ENCODE measurements around the gene GCNT1. TPM values are rescaled to one million over a fixed set of nuclear protein-coding genes. Genes with fewer than 3 reads are reported as not detected.

The GCNT1 gene
- total and polyA plus RNA-seq, 2 of the 13 experiments (the other 11 are each of a cell fraction or from before 2014, with no cell fraction given): 0.55 to 1.7 TPM

DNA sequence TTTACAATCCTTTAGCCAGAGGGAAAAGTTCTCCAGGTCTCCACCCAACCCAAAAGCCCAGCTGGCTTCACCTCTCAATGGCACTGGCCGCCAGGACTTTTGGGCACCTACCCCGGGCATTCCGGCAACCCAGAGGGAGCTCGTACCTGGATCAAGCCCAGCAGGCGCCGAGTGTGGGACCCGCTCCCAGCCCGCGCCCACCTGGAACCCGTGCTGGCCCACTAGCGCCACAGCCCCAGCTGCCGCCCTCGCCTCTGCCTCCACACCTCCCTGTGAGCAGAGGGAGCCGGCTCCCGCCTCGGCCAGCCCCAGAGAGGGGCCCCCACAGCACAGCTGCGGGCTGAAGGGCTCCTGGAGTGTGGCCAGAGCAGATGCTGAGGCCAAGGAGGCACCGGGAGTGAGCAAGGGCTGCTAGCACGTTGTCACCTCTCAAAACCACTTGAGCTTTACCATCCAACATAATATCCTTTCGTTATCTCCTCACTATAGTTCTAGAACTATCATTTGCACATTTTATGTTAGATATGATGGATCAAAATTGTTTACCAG lies 69.7 kb downstream of the GCNT1 start:
- in situ Hi-C loops (cut with HindIII; ENCODE audit: extremely low pct_ligation_motif_present, low pct_unique_long_range_greater_than_20kb) (no loop called here), intact Hi-C loops (cut with micrococcal nuclease; ENCODE audit: unreplicated experiment) (no loop called here)
- DNase-seq (ENCODE audit: low spot score): no peak
- WGBS (ENCODE audit: low lambda C conversion rate): 37% methylated on average over 3 of the region's 20 CpGs
- FAIRE-seq: no peak
- no peak overlapping the region for H3K4me3 ChIP-seq (replicated peaks in 1 of 3; ENCODE audit: insufficient read depth in 1 of 3, low read depth in 2 of 3, low read length in 3 of 3)
- no peaks in the 10 kb centered on the region for H3K4me1 ChIP-seq (ENCODE audit: insufficient read depth, low read length)
- no peaks in the 10 kb centered on the region for H3K27me3 ChIP-seq (ENCODE audit: control insufficient read depth in 1 of 2, insufficient read depth in 2 of 2, low read length in 2 of 2)
- no peaks in the 10 kb centered on the region for H4K20me1 ChIP-seq (ENCODE audit: insufficient read depth, low read length)
- no peak overlapping the region for H3K27ac ChIP-seq (ENCODE audit: extremely low read length, insufficient read depth, low read length)
- no peaks in the 10 kb centered on the region for H3K36me3 ChIP-seq (replicated peaks in 1 of 2; ENCODE audit: control insufficient read depth in 1 of 2, insufficient read depth in 2 of 2, low read length in 2 of 2)
- H3K4me2 ChIP-seq (ENCODE audit: low read depth, low read length): no peak overlapping the region
- no TSS peak for BruUV-seq (replicated peaks)
- no peak for ATAC-seq
- H2AFZ ChIP-seq (ENCODE audit: low read length): no peak overlapping the region
- ChIA-PET POLR2A (no interaction called here), CTCF (ENCODE audit: low intra/inter-chr PET ratio, low total read pairs) (no interaction called here)
- no peaks in the 10 kb centered on the region for H3K9me3 ChIP-seq (ENCODE audit: low read length)
- no peak overlapping the region for H3K9ac ChIP-seq (ENCODE audit: insufficient read depth, low read depth, low read length)
- TF ChIP-seq, protein P1, sequence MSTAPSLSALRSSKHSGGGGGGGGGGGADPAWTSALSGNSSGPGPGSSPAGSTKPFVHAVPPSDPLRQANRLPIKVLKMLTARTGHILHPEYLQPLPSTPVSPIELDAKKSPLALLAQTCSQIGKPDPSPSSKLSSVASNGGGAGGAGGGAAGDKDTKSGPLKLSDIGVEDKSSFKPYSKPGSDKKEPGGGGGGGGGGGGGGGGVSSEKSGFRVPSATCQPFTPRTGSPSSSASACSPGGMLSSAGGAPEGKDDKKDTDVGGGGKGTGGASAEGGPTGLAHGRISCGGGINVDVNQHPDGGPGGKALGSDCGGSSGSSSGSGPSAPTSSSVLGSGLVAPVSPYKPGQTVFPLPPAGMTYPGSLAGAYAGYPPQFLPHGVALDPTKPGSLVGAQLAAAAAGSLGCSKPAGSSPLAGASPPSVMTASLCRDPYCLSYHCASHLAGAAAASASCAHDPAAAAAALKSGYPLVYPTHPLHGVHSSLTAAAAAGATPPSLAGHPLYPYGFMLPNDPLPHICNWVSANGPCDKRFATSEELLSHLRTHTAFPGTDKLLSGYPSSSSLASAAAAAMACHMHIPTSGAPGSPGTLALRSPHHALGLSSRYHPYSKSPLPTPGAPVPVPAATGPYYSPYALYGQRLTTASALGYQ (CRISPR knock-in tag; IDR thresholded peaks at IDR 0.05): no peak
- H3K79me2 ChIP-seq (ENCODE audit: insufficient read depth, low read length): no peaks in the 10 kb centered on the region

DNA sequence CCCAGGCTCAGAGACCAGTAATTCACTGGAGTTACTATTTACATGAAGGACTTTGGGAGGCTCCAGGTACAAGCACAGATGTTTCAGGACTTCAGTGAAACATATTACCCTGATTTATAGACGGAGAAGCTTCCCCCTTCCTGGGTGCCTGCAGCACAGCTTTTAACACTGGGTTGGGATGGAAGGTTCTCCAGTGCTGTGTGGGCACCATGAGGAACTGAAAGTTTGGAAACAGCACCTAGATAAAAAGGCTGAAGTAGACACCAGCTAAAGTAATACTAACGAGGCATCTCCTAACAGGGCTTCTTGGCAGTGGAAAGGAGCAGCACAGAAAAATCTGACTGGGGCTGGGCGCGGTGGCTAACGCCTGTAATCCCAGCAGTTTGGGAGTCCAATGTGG lies 70.7 kb downstream of the GCNT1 start:
- TF ChIP-seq ZFAT (CRISPR knock-in tag; conservative IDR thresholded peaks at IDR 0.05) (no peak), MATR3 (CRISPR knock-in tag; IDR thresholded peaks at IDR 0.05) (no peak), SRSF4 (IDR thresholded peaks at IDR 0.05; ENCODE audit: low read depth, low read length, poor library complexity, severe bottlenecking) (no peak), SIN3A (IDR thresholded peaks at IDR 0.05; ENCODE audit: borderline replicate concordance, low read depth, low read length) (no peak), ZNF343 (CRISPR knock-in tag; IDR thresholded peaks at IDR 0.05) (no peak)
- CTCF ChIA-PET (ENCODE audit: low intra/inter-chr PET ratio, low total read pairs): no interaction called here
- Histone ChIP-seq H3K27me3 (ENCODE audit: control insufficient read depth in 1 of 2, insufficient read depth in 2 of 2, low read length in 2 of 2) (no peaks in the 10 kb centered on the region), H3K9me3 (ENCODE audit: low read length) (no peaks in the 10 kb centered on the region), H3K36me3 (replicated peaks in 1 of 2; ENCODE audit: control insufficient read depth in 1 of 2, insufficient read depth in 2 of 2, low read length in 2 of 2) (no peaks in the 10 kb centered on the region), H3K9ac (ENCODE audit: insufficient read depth, low read depth, low read length) (no peak overlapping the region), H3K4me2 (ENCODE audit: low read depth, low read length) (no peak overlapping the region), H2AFZ (ENCODE audit: low read length) (no peak overlapping the region), H4K20me1 (ENCODE audit: insufficient read depth, low read length) (no peaks in the 10 kb centered on the region), H3K4me1 (ENCODE audit: insufficient read depth, low read length) (no peaks in the 10 kb centered on the region), H3K79me2 (ENCODE audit: insufficient read depth, low read length) (no peaks in the 10 kb centered on the region), H3K27ac (ENCODE audit: extremely low read length, insufficient read depth, low read length) (no peak overlapping the region), H3K4me3 (replicated peaks in 1 of 3; ENCODE audit: insufficient read depth in 1 of 3, low read depth in 2 of 3, low read length in 3 of 3) (no peak overlapping the region)
- no TSS peak for BruUV-seq (replicated peaks)
- ATAC-seq (no peak), DNase-seq (ENCODE audit: low spot score) (no peak), FAIRE-seq (no peak)
- WGBS (ENCODE audit: low lambda C conversion rate): 48% methylated on average over 5 of the region's 5 CpGs
- intact Hi-C loops (cut with micrococcal nuclease; ENCODE audit: unreplicated experiment): no loop called here
- in situ Hi-C loops (cut with HindIII; ENCODE audit: extremely low pct_ligation_motif_present, low pct_unique_long_range_greater_than_20kb): no loop called here
- POLR2A ChIA-PET: no interaction called here
